ENCODE data around the gene ZMYM3. TPM values are rescaled to one million over a fixed set of nuclear protein-coding genes. Genes with fewer than 3 reads are reported as not detected.

Gene ZMYM3
- total RNA-seq, 1 donor from 2014 or later: 44.2 TPM

- H3K9me3 Mint-ChIP-seq (ENCODE audit: unreplicated experiment): peaks cover 3% of the 10 kb centered on the region
Observed at GRCh38 chrX:71236836-71237235, 17.1 kb downstream of the ZMYM3 start.

GRCh38 chrX:71235482-71235881 is 18.5 kb downstream of the ZMYM3 start:
- Mint-ChIP-seq H3K36me3 (ENCODE audit: unreplicated experiment) (no peaks in the 10 kb centered on the region), H3K27ac (ENCODE audit: unreplicated experiment) (no peak overlapping the region), H3K9me3 (ENCODE audit: unreplicated experiment) (peaks cover 3% of the 10 kb centered on the region), H3K4me3 (ENCODE audit: unreplicated experiment) (no peak overlapping the region), H3K4me1 (ENCODE audit: low read depth, unreplicated experiment) (no peaks in the 10 kb centered on the region), H3K27me3 (ENCODE audit: unreplicated experiment) (peaks cover 2% of the 10 kb centered on the region)
- no peak for DNase-seq
- no peak for TF ChIP-seq CTCF (IDR thresholded peaks at IDR 0.05; ENCODE audit: partially characterized antibody, unreplicated experiment)

More at GRCh38 chrX:71236836-71237235, 17.1 kb downstream of the ZMYM3 start:
- Mint-ChIP-seq H3K27ac (ENCODE audit: unreplicated experiment) (no peak overlapping the region), H3K4me1 (ENCODE audit: low read depth, unreplicated experiment) (no peaks in the 10 kb centered on the region), H3K4me3 (ENCODE audit: unreplicated experiment) (no peak overlapping the region), H3K27me3 (ENCODE audit: unreplicated experiment) (peaks cover 2% of the 10 kb centered on the region), H3K36me3 (ENCODE audit: unreplicated experiment) (no peaks in the 10 kb centered on the region)
- DNase-seq: no peak
- no peak for TF ChIP-seq CTCF (IDR thresholded peaks at IDR 0.05; ENCODE audit: partially characterized antibody, unreplicated experiment)

GRCh38 chrX:71228063-71228642 is 25.8 kb downstream of the ZMYM3 start:
- Mint-ChIP-seq H3K4me1 (ENCODE audit: low read depth, unreplicated experiment) (peaks cover 2% of the 10 kb centered on the region), H3K4me3 (ENCODE audit: unreplicated experiment) (no peak overlapping the region), H3K9me3 (ENCODE audit: unreplicated experiment) (no peaks in the 10 kb centered on the region), H3K27ac (ENCODE audit: unreplicated experiment) (no peak overlapping the region), H3K36me3 (ENCODE audit: unreplicated experiment) (no peaks in the 10 kb centered on the region), H3K27me3 (ENCODE audit: unreplicated experiment) (peaks cover 2% of the 10 kb centered on the region)
- TF ChIP-seq CTCF (IDR thresholded peaks at IDR 0.05; ENCODE audit: partially characterized antibody, unreplicated experiment): no peak
- no peak for DNase-seq

DNA sequence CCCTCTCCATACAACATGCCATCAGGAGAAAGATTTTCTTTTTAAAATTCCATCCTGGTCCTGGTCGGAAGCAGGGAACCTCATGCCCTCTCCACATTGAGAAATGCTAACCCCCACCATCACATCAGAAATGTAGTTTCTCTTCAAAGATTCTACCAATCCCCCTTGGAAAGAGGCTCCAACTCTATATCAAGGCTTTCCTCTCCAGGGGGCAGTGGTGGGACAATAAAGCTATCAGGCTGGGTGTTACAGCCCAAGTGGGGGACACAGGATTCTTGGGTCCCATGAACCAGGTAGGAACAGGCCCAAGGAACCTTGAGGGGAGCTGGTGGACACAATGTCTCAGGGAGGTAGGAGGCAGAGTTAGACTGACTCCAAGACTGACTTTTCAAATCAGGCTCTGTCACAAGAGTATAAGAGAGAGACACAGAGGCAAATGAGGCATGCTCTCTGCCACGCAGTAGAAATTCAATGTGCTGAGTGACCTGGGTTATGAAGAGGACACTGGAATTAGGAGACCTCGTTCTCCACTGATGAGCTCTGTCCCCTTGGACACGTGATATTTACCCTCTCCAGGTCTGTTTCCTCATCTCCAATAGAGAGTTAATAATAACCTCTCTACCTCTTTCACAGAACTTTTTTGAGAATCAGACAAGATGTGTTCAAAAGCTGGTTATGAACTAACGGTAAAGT is 26.4 kb downstream of the ZMYM3 start:
- no peak for TF ChIP-seq CTCF (IDR thresholded peaks at IDR 0.05; ENCODE audit: partially characterized antibody, unreplicated experiment)
- H3K4me1 Mint-ChIP-seq (ENCODE audit: low read depth, unreplicated experiment): peaks cover 2% of the 10 kb centered on the region
- H3K9me3 Mint-ChIP-seq (ENCODE audit: unreplicated experiment): no peaks in the 10 kb centered on the region
- peaks cover 2% of the 10 kb centered on the region for H3K27me3 Mint-ChIP-seq (ENCODE audit: unreplicated experiment)
- H3K27ac Mint-ChIP-seq (ENCODE audit: unreplicated experiment): no peak overlapping the region
- H3K36me3 Mint-ChIP-seq (ENCODE audit: unreplicated experiment): no peaks in the 10 kb centered on the region
- no peak for DNase-seq
- no peak overlapping the region for H3K4me3 Mint-ChIP-seq (ENCODE audit: unreplicated experiment)

DNA sequence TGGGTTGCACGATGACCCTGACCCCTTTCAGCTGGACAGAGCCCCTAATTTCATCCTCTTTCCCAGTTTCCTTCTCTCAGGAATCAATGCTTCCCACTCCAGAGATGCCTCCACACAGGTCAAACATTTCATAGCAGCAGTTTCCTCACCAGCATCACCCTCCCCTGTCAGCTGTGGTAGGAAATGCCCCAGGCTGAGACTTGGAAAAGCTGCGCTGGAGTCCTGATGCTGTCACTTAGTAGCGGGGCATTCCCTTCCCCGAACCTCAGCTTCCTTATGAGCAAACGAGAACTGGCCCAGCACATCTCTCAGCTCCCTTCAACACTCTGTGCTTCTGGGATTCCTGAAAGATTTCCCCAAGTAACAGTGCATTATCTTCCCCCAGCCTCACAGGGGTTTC is 28.3 kb downstream of the ZMYM3 start:
- H3K27ac Mint-ChIP-seq (ENCODE audit: unreplicated experiment): no peak overlapping the region
- peaks cover 2% of the 10 kb centered on the region for H3K4me1 Mint-ChIP-seq (ENCODE audit: low read depth, unreplicated experiment)
- H3K9me3 Mint-ChIP-seq (ENCODE audit: unreplicated experiment): no peaks in the 10 kb centered on the region
- no peak for DNase-seq
- no peak overlapping the region for H3K4me3 Mint-ChIP-seq (ENCODE audit: unreplicated experiment)
- no peak for TF ChIP-seq CTCF (IDR thresholded peaks at IDR 0.05; ENCODE audit: partially characterized antibody, unreplicated experiment)
- H3K36me3 Mint-ChIP-seq (ENCODE audit: unreplicated experiment): no peaks in the 10 kb centered on the region
- H3K27me3 Mint-ChIP-seq (ENCODE audit: unreplicated experiment): peaks cover 2% of the 10 kb centered on the region

All from glutamatergic neuron (in vitro differentiated cells).